B cell (primary cell): ENCODE measurements around the gene MAP3K21.

Experiments used
- EZH2 ChIP-seq: IDR thresholded peaks from 2 replicates; pipeline ENCODE4 v1.6.1; 2012; ENCODE audit warnings: borderline replicate concordance, low read depth, mild to moderate bottlenecking, moderate library complexity, low read length; ENCODE audit not compliant: insufficient read depth, poor library complexity, severe bottlenecking
- TF ChIP-seq, protein P1 (sequence below): fragments of 200-600 bp; IDR thresholded peaks from one replicate; pipeline ENCODE4 v1.8.0; 2022; ENCODE audit warnings: antibody characterized with exemption, mild to moderate bottlenecking

DNA sequence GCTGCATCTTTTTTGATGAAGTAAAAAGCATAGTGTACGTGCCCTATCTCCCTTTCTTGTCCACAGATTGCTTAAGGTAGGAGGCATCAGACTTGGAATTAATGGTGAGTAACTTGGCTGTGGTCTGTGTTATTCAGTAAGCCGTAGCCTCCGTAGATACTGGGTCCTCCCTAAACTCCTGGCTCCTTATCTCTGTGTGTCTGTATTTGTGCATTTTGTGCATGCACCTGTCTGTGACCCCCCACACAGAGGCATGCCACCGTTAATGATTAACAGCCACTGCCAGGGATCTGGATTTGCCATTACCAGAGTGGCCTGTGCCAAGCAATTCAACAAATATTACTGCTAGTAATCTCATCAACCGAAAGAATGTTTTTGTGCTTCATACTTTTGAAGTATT lies 31.9 kb downstream of the MAP3K21 start:
- TF ChIP-seq, protein P1, sequence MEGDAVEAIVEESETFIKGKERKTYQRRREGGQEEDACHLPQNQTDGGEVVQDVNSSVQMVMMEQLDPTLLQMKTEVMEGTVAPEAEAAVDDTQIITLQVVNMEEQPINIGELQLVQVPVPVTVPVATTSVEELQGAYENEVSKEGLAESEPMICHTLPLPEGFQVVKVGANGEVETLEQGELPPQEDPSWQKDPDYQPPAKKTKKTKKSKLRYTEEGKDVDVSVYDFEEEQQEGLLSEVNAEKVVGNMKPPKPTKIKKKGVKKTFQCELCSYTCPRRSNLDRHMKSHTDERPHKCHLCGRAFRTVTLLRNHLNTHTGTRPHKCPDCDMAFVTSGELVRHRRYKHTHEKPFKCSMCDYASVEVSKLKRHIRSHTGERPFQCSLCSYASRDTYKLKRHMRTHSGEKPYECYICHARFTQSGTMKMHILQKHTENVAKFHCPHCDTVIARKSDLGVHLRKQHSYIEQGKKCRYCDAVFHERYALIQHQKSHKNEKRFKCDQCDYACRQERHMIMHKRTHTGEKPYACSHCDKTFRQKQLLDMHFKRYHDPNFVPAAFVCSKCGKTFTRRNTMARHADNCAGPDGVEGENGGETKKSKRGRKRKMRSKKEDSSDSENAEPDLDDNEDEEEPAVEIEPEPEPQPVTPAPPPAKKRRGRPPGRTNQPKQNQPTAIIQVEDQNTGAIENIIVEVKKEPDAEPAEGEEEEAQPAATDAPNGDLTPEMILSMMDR, result no peak
- TF ChIP-seq EZH2, result no peak
